SU-DHL-6 (cell line): Measurements from ENCODE around the gene ELMO1.

Experiments
- EZH2phosphoT487 ChIP-seq: fragments of 200-600 bp; sonication (generic), shearing (Covaris generic); conservative IDR thresholded peaks from 2 replicates; pipeline ENCODE4 v1.6.1; 2018; ENCODE audit warnings: mild to moderate bottlenecking, antibody characterized with exemption, low read length, moderate library complexity, mixed read lengths
- TF ChIP-seq, protein P1 (sequence below): fragments of 200-600 bp; sonication (generic); IDR thresholded peaks from one replicate; pipeline ENCODE4 v1.5.1; 2017; ENCODE audit warnings: antibody characterized with exemption, mild to moderate bottlenecking, low read length, moderate library complexity; ENCODE audit not compliant: insufficient read depth, poor library complexity, severe bottlenecking

- TF ChIP-seq, protein P1, sequence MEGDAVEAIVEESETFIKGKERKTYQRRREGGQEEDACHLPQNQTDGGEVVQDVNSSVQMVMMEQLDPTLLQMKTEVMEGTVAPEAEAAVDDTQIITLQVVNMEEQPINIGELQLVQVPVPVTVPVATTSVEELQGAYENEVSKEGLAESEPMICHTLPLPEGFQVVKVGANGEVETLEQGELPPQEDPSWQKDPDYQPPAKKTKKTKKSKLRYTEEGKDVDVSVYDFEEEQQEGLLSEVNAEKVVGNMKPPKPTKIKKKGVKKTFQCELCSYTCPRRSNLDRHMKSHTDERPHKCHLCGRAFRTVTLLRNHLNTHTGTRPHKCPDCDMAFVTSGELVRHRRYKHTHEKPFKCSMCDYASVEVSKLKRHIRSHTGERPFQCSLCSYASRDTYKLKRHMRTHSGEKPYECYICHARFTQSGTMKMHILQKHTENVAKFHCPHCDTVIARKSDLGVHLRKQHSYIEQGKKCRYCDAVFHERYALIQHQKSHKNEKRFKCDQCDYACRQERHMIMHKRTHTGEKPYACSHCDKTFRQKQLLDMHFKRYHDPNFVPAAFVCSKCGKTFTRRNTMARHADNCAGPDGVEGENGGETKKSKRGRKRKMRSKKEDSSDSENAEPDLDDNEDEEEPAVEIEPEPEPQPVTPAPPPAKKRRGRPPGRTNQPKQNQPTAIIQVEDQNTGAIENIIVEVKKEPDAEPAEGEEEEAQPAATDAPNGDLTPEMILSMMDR, result no peak
- no peak for TF ChIP-seq EZH2phosphoT487
These were observed 503.8 kb downstream of the ELMO1 start for GRCh38 chr7:36944838-36945237.
